T-helper 1 cell (primary cell): Measurements from ENCODE around the gene EPB41L5.
"Not testable (repeated sequence)": the region's sequence is repeated elsewhere in the genome, so short reads cannot be mapped to it uniquely, and the experiment has no call there.

Source experiments
- DNase-seq, 5 donors: peaks; one replicate each; pipeline ENCODE4 v3.0.0-alpha.2; 2012 to 2020

Gene EPB41L5

GRCh38 chr2:120103723-120104467, 91.0 kb downstream of the EPB41L5 start:
- DNase-seq, result no peak

DNA sequence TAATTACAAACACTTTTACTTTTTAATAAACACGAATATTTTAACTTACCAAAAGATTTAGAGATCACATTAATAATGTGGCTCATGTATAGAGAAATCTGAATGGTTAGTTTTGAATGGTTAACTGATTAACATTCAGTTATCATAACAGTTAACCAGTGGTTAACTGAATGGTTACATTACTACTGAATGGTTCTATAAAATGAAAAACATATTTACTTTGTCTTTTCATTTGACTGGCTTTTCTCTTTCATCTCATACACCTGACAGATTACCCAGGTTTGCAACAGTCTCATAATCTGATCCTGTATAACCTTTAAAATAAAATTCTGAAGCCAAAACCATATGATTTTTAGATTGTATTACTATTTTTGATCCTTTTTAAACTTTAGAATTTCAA, 91.9 kb downstream of the EPB41L5 start:
- DNase-seq, result no peak

GRCh38 chr2:120105360-120105759, 92.5 kb downstream of the EPB41L5 start:
- no peak for DNase-seq

DNA sequence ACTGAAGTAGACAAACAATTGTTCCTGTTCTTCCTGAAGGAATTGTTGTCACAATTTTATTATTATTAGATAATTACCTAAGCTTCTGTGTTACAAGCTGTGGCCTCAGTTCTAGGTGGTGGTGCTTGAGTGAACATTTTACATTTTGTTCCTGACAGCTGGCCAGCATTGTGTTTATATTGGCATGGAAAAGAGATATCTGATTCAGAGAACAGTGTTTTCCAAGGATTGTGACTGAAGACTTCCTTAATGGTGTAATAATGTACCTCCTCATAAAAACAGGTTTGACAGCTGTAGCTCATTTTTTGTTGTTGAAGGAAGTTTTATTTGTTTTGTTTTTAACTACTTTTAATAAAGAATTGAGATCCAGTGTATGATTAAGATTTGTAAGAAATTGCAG, 95.2 kb downstream of the EPB41L5 start:
- no peak for DNase-seq

- DNase-seq, result no peak
Observed at GRCh38 chr2:120108749-120109148, 95.9 kb downstream of the EPB41L5 start.

DNA sequence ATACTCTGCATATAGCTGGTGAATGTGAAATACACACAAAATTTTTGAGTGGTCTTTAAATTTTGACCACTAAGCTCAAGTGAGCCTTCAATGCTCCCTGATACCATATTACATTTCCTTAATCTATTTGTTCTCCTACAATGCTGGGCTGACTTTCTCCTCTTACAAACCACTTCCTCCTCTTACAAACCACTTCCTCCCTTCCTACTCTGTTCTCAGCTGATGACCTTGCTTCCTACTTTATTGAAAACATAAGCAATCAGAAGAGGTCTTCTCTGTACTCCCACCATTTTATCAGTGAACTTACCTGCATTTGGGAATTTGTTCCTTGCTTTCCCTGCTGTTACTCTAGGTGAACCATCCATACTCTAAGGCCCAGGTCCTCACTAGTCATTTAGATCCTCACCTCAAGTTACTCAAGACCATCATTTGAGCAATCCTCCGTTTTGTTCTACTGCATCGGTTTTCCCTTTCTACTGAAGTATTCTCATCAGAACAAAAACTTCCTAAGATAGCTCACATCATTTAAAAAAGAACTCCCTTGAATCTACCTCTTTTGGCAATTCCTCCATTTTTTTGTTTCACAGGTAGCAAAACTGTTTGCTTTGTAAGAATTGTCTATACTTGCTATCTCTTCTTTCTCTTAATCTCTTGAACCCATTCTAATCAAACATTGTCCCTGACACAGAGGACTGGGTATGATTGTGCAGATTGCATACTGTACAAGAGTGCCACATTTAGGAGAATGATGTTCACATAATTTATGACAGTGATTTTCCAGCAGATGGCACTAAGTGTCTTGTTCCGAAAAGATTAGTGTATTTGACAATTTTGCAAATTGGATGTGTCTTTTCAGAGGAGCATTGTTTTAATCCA, 96.5 kb downstream of the EPB41L5 start:
- peak in 1 of 5 donors; percentile 72 for DNase-seq

DNA sequence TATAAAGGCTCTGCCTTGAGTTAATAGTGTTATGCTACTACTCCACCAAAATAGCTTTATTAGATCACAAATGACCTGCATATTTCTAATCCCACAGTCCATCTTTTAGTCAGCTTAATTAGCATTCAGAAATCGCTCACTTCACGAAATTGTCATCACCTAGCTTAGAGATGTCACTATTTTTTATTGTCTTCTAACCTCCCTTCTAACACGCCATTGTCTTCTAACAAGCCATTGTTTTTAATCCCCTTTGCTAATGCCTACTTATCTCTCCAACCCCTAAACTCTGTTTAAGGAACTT, 97.1 kb downstream of the EPB41L5 start:
- no peak for DNase-seq

DNA sequence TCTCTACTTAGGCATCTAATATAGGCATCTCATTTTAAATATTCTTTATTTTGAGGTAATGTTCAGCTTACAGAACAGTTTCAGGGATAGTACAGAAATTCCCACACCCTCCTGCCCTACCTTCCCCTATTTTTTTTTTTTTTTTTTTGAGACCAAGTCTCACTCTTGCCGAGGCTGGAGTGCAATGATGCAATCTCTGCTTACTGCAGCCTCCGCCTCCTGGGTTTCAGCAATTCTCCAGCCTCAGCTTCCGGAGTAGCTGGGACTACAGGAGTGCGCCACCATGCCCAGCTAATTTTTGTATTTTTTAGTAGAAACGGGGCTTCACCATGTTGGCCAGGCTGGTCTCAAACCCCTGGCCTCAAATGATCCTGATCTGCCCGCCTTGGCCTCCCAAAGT, 97.6 kb downstream of the EPB41L5 start:
- no peak for DNase-seq

- DNase-seq, result no peak
Observed at GRCh38 chr2:120111193-120111592, 98.3 kb downstream of the EPB41L5 start.

GRCh38 chr2:120118018-120118417, 105.1 kb downstream of the EPB41L5 start:
- DNase-seq, result no peak

DNA sequence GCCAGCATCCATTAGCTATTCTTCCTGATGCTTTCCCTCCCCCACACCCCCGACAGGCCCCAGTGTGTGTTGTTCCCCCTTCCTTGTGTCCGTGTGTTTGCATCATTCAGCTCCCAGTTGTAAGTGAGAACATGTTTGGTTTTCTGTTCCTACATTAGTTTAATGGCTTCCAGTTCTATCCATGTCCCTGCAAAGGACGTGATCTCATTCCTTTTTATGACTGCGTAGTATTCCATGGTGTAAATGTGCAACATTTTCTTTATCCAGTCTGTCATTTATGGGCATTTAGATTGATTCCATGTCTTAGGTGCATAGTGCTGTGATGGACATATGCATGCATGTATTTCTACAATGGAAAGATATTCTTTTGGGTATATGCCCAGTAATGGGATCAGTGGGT, 105.6 kb downstream of the EPB41L5 start:
- DNase-seq, result no peak

GRCh38 chr2:120121337-120121736, 108.5 kb downstream of the EPB41L5 start:
- DNase-seq, result not testable (repeated sequence)

- no peak for DNase-seq
Observed at GRCh38 chr2:120123090-120123489, 110.2 kb downstream of the EPB41L5 start.

- no peak for DNase-seq
Observed at GRCh38 chr2:120125195-120125594, 112.3 kb downstream of the EPB41L5 start.

DNA sequence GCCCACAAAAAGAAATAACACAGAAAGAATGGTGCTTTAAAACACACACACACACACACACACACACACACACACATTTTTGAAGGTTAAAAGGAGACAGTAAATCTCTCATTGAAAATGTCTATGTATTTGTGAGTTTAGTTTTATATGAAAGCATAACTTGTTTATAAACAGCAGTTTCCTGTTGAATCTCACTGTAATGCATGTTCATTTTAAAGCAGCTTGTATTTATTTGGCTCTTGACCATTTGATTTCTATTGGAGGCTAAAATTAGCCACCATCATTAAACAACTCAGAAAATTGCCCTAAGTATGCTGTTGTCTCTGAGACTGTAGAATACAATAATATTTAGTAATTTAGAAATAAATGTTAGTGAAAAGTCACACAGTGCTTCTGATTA, 115.3 kb downstream of the EPB41L5 start:
- DNase-seq, result no peak

- DNase-seq, result no peak
Observed at GRCh38 chr2:120132190-120132589, 119.3 kb downstream of the EPB41L5 start.

DNA sequence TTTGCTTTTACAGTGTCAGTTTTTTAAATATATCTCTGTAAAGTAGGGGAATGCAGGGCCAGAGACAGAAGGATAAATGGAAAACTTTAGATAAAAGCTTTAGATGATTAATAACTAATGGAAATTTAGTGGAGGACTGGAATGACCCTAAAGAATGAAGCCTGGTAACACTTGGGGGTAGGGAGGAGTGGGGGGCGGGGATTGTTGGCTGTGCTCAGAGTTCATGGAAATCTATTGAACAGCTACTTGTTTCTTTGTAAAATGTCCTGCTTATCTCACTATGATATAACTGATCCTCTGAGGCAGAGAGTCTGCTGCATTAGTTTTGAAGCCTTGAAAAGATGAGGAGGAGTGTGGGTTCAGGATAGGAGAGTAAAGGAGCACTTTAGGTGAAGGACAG, 119.8 kb downstream of the EPB41L5 start:
- DNase-seq, result no peak

DNA sequence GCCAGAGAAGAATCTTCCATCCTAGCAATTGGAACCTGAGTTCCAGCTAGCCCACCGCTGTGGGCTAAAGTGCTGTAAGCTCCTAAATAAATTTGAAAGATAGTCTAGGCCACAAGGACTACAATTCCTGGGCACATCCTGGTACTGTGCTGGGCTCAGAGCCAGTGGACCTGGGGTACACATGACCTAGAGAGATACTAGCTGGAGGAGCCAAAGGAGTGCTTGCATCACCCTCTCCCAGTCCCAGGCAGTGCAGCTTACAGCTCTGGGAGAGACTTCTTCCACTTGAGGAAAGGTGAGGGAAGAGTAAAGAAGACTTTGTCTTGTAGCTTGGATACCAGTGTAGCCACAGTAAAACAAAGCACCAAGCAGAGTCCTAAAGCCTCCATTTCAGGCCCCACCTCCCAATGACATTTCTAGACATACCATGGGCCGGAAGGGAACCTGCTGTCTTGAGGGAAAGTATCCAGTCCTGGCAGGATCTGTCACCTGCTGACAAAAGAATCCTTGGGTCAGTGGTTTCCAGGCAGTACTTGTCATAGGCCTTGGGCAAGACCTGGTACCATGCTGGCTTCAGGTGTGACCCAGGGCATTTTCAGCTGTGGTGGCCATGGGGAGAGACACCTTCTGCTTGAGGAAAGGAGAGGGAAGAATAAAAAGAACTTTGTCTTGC, 120.8 kb downstream of the EPB41L5 start:
- DNase-seq, result no peak

DNA sequence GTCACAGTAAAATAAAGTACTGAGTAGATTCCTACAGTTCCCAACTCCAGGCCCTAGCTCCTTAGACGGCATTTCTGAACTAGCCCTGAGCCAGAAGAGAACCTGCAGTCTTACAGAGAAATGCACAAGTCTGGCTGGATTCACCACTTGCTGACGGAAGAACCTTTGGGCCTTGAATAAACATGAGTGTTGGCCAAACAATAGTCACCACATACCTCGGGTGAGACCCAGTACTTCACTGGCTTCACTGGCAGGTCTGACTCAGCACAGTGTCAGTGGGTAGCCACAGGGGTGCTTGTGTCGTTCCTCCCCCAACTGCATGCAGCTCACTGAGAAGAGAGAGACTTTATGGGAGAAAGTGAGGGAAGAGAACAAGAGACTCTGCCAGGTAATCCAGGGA, 121.4 kb downstream of the EPB41L5 start:
- no peak for DNase-seq

GRCh38 chr2:120135013-120135412, 122.1 kb downstream of the EPB41L5 start:
- DNase-seq, result not testable (repeated sequence)

DNA sequence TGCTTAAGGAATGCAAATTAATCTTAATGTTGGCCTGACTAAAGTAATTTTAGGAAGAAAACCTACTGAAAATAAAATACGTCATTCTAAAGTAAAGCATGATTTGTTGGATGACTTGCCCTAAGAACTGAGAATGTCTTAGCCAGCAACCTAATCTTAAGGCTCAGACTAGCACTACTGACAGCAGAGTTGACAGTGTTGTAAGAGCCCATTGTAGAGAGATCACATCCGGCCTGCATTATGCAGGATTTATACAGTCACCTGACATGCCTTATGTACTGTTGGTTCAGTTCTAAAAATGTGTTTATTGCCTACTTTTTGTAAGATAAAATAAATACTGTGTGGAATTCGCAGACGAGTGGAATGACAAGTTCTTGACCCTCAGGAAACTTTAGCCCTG, 128.0 kb downstream of the EPB41L5 start:
- no peak for DNase-seq

DNA sequence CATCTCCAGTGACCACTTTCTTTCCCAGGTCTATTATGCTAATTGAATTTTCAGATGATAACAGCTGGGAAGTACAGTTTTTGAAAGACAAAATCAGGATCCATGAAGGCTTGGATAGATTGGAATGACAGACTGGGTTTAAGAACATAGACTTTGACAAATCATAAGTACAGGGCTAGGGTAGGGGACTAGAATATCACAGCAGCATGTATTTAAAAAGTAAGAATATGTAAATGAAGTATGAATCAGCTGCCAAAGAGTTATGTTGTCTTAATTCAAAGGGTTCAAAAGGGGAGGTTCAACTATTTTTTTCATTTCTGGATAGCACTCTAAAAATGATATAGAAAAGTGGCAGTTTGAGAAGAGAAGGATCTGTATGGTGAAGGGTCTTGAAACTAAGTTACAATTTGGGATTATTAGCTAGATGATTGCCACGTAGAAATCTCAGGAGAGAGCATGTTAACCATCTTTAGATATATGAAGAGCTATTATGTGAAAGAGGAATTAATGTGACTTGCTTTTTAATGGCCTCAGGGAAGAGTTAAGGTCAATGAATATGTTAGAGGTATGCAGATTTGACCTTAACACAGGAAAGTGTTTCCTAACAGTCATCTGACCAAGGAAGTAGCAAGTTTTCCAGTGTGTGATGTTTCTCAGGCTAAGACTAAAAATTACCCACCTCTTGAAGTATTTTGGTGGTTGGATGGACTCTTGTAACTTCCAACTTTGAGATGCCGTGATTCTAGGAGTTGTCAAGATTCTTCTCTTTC, 128.6 kb downstream of the EPB41L5 start:
- DNase-seq, result no peak
